Uterus (tissue), 2 donors: Measurements from ENCODE around the gene RIPK4.

Source experiments
- CTCF ChIP-seq, 4 experiments: fragments of 200-600 bp in 2 of 4; fragments of 450-650 bp in 2 of 4; sonication (generic) in 2 of 4; IDR thresholded peaks; one replicate each; pipeline ENCODE4 v1.5.1; 2016 to 2019; ENCODE audit warnings: antibody characterized with exemption in 4 of 4, mild to moderate bottlenecking in 2 of 4, moderate library complexity in 1 of 4
- POLR2A ChIP-seq, 2 donors: fragments of 450-650 bp; IDR thresholded peaks; one replicate each; pipeline ENCODE4 v1.6.1; 2016; ENCODE audit warnings: antibody characterized with exemption in 2 of 2, mild to moderate bottlenecking in 1 of 2, moderate library complexity in 1 of 2

GRCh38 chr21:41750051-41750450 is 16.8 kb downstream of the RIPK4 start:
- TF ChIP-seq POLR2A (IDR thresholded peaks at IDR 0.05) (no peak), CTCF (IDR thresholded peaks at IDR 0.05) (no peak)
